Stimulated activated naive CD8-positive, alpha-beta T cell treated with anti-CD3 and anti-CD28 coated beads, Interleukin-15, Interleukin-2, amounts not matched to agents 100 ng/mL and 50 ng/mL, for 24 hours (primary cell): Measurements from ENCODE around the gene CEP63.
"Not testable (repeated sequence)": the region's sequence is repeated elsewhere in the genome, so short reads cannot be mapped to it uniquely, and the experiment has no call there.

ENCODE experiments used
- H3K27ac Mint-ChIP-seq: one replicate; pipeline ENCODE4 v1.8.0; 2021; ENCODE audit warnings: mild to moderate bottlenecking, mixed read lengths
- H3K27me3 Mint-ChIP-seq: one replicate; pipeline ENCODE4 v1.8.0; 2021; ENCODE audit warnings: mixed read lengths
- H3K36me3 Mint-ChIP-seq: one replicate; pipeline ENCODE4 v1.8.0; 2021; ENCODE audit warnings: low read depth, mixed read lengths
- H3K4me1 Mint-ChIP-seq: one replicate; pipeline ENCODE4 v1.8.0; 2021; ENCODE audit warnings: low read depth, mixed read lengths
- H3K4me3 Mint-ChIP-seq: one replicate; pipeline ENCODE4 v1.8.0; 2021; ENCODE audit warnings: mild to moderate bottlenecking, mixed read lengths
- H3K9me3 Mint-ChIP-seq: one replicate; pipeline ENCODE4 v1.8.0; 2021; ENCODE audit warnings: mixed read lengths

CEP63 gene

DNA sequence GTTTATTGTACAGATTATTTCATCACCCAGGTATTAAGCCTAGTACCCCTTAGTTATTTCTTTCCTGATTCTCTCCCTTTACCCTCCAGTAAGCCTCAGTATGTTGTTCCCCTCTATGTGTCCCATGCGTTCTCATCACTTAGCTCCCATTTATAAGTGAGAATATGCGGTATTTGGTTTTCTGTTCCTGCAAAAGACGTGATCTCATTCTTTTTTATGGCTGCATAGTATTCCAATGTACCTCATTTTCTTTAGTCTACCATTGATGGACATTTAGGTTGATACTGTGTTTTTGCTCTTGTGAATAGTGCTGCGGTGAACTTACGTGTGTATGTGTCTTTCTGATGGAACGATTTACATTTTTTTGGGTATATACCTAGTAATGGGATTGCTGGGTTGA lies 36.7 kb downstream of the CEP63 start:
- H3K27me3 Mint-ChIP-seq: no peaks in the 10 kb centered on the region
- peaks cover 76% of the 10 kb centered on the region for H3K36me3 Mint-ChIP-seq
- no peak overlapping the region for H3K27ac Mint-ChIP-seq
- peaks cover 4% of the 10 kb centered on the region for H3K4me1 Mint-ChIP-seq
- no peak overlapping the region for H3K4me3 Mint-ChIP-seq
- H3K9me3 Mint-ChIP-seq: peaks cover 49% of the 10 kb centered on the region

DNA sequence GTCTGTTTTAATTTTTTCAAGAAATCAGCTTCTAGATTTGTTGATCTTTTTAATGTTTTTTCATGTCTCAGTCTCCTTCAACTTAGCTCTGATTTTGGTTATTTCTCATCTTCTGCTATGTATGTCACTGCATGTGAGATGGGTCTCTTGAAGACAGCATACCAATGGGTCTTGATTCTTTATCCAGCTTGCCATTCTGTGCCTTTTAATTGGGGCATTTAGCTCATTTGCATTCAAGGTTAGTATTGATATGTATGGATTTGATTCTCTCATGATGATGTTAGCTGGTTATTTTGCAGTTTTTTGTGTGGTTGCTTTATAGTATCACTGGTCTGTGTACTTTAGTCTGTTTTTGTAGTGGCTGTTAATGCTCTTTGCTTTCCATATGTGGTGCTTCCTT lies 39.4 kb downstream of the CEP63 start:
- Mint-ChIP-seq H3K36me3 (peaks cover 60% of the 10 kb centered on the region), H3K27ac (no peak overlapping the region), H3K27me3 (no peaks in the 10 kb centered on the region), H3K9me3 (peaks cover 45% of the 10 kb centered on the region), H3K4me3 (no peak overlapping the region), H3K4me1 (no peaks in the 10 kb centered on the region)

DNA sequence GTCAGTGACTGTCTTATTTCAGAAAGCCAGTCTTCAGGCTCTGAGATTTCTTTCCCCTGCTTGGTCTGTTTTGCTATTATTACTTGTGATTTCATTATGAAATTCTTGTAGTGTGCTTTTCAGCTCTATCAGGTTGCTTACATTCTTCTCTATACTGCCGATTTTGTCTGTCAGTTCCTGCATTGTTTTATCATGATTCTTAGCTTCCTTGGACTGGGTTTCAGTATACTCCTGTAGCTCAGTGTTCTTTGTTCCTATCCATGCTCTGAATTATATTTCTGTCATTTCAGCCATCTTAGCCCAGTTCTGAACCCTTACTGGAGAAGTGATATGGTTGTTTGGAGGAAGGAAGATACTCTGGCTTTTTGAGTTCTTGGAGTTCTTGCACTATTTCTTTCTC lies 40.5 kb downstream of the CEP63 start:
- Mint-ChIP-seq H3K4me3 (no peak overlapping the region), H3K36me3 (peaks cover 56% of the 10 kb centered on the region), H3K27me3 (no peaks in the 10 kb centered on the region), H3K4me1 (no peaks in the 10 kb centered on the region), H3K27ac (no peak overlapping the region), H3K9me3 (peaks cover 45% of the 10 kb centered on the region)

DNA sequence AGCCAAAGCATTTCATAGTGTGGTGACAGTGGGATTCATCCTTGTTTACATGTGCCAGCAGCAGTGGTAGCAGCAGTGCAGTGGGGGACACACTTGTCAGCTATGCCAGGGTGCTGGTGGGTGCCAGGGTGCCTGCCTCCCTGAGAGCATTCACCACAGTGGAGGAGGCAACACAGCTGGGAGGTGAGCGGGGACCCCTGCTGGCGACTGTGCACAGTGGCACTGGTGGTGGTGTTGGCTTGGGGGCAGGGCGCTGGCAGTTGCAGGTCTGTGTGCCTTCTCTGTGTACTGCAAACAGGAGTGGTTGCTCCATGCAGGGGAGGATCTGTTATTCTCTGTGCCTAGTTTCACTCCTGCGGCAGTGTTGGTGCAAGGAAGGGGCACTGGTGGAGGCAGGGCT lies 41.2 kb downstream of the CEP63 start:
- Mint-ChIP-seq H3K9me3 (peaks cover 40% of the 10 kb centered on the region), H3K27me3 (no peaks in the 10 kb centered on the region), H3K27ac (no peak overlapping the region), H3K36me3 (peaks cover 50% of the 10 kb centered on the region), H3K4me3 (no peak overlapping the region), H3K4me1 (no peaks in the 10 kb centered on the region)

DNA sequence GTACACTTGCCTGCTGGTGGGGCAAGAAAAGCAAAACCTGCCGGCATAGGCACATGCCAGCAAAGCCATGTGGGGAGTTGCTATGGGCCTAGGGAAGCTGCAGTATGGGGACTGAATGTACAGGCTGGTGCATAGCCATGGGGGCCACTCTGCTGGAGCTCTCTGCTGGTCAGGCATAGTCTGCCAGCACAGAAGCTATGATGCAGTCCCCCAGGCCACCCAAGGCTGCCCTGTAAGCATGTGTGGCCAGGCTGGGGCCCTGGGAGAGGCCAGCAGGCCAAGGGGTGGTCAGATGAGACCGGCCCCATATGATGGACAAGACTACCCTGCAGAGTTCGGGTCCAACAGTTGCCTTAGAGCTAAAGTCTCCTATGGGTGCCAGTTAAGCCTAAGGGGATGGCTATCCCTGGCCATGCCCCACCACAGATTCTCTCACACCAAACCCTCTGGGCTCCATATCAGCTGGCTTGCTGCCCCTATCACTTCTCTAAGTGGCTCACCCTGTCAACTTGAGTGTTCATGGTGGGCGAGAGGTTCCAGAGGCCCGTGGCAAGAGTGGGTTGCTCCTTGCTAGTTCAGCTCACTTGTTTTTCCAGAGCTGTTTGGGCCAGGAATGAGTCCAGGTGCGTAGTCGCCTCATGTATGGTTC lies 41.8 kb downstream of the CEP63 start:
- peaks cover 35% of the 10 kb centered on the region for H3K9me3 Mint-ChIP-seq
- H3K4me1 Mint-ChIP-seq: no peaks in the 10 kb centered on the region
- no peak overlapping the region for H3K4me3 Mint-ChIP-seq
- no peak overlapping the region for H3K27ac Mint-ChIP-seq
- H3K36me3 Mint-ChIP-seq: peaks cover 47% of the 10 kb centered on the region
- H3K27me3 Mint-ChIP-seq: no peaks in the 10 kb centered on the region

DNA sequence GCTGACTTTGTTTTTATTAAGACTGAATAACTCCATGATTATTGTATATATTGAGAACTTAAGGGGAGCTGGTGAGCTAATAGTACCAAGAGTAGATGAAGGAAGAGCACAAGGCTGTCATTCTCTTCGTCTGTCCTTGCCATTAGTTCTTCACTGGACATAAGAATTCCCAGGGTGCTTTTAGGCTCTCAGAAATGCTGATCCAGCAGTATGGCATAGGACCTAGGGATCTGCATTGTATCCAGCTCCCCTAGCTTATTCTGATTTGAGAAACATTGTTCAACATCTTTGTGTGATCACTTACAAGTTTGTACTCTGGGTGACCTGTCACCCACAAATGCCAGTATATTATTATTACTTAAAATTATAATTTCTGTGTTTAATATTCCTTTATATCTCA lies 47.6 kb downstream of the CEP63 start:
- peaks cover 32% of the 10 kb centered on the region for H3K36me3 Mint-ChIP-seq
- H3K4me3 Mint-ChIP-seq: no peak overlapping the region
- no peak overlapping the region for H3K27ac Mint-ChIP-seq
- no peaks in the 10 kb centered on the region for H3K27me3 Mint-ChIP-seq
- H3K4me1 Mint-ChIP-seq: no peaks in the 10 kb centered on the region
- no peaks in the 10 kb centered on the region for H3K9me3 Mint-ChIP-seq

DNA sequence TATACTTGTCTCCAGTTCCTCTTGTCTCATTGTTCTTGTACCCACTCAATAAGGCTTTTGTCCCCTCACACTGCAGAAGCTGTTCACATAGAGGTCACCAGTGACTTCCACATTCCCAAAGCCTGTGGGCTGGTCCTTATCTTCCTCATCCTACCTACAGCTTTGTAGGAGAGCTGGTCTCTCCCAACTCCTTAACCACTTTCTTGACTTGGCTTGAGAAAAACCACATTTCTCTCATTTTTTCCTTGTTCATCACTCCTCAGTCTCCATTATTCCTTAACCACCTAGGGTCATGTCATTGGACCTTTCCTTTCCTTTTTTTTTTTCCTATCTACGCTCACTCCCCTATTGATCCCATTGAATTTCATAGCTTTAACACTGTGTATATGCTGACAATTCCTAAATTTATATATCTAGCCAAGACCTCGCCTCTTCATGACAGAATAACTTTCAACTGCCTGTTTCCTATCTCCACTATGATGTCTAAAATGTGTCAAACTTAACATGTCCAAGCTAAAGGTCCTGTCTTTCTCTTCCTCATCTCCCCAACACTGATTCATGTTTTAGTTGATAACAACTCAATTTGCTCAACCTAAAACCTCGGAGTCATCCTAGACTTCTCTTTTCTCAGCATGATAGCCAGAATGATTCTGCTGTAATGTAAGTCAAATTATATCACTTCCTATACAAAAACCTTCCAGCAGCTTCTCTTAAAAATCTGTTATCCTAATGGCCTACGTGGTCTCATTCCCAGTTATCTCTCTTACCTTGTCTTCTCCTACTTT lies 49.5 kb downstream of the CEP63 start:
- Mint-ChIP-seq H3K36me3 (peaks cover 39% of the 10 kb centered on the region), H3K4me3 (no peak overlapping the region), H3K27me3 (no peaks in the 10 kb centered on the region), H3K4me1 (no peaks in the 10 kb centered on the region), H3K27ac (no peak overlapping the region), H3K9me3 (no peaks in the 10 kb centered on the region)

DNA sequence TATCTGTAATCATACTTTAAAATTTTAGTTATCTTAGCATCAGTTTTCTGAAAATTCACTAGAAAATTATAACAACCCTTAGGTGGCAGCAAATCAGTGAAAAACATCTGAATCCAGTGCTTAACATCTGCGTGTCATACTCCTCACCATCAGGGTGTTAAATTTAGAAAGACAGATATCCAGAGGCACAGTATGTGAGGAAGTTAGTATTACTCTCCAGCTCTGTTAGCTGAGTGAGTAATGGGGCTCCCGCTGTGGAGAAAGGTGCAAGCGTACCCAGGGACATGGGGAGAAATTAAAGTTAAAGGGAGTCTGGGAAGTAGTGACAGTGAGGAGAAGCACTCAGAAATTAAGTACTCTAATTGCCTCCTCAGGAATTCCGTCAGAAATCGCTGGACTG lies 50.9 kb downstream of the CEP63 start:
- Mint-ChIP-seq H3K4me3 (no peak overlapping the region), H3K27me3 (no peaks in the 10 kb centered on the region), H3K9me3 (no peaks in the 10 kb centered on the region), H3K36me3 (peaks cover 39% of the 10 kb centered on the region), H3K27ac (no peak overlapping the region), H3K4me1 (no peaks in the 10 kb centered on the region)

DNA sequence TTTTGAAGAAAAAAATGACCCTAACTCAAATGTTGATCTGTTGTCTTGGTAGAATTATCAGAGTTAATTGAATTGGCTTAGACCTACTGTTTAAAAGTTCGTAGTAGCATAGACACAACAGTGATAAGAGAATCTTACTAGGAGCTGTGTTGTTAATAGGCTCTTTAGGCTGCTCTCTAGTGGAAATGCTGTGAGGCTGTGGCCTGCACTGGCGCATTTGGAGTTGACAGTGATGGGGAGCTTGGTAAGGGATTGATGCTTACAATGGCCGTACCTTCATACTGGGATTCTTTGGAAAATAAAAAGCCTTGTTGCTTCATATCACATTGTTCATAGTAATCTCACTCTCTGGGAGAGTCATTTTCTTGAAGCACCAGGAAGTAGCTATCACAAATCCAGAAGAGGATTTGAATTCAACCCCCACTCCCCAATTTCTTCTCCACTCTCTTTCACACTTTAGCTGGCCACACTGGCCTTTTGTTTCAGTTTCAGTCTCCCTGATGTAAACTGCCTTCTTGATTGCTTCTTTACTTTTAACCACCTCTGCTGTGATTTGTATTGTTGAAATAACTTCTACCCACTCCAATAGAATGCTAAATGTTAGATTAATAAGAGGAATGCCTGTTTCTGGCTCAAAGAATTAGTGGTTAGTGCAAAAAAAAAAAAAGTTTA lies 56.6 kb downstream of the CEP63 start:
- peaks cover 38% of the 10 kb centered on the region for H3K36me3 Mint-ChIP-seq
- no peaks in the 10 kb centered on the region for H3K27me3 Mint-ChIP-seq
- H3K27ac Mint-ChIP-seq: no peak overlapping the region
- no peaks in the 10 kb centered on the region for H3K4me1 Mint-ChIP-seq
- H3K4me3 Mint-ChIP-seq: no peak overlapping the region
- H3K9me3 Mint-ChIP-seq: no peaks in the 10 kb centered on the region

DNA sequence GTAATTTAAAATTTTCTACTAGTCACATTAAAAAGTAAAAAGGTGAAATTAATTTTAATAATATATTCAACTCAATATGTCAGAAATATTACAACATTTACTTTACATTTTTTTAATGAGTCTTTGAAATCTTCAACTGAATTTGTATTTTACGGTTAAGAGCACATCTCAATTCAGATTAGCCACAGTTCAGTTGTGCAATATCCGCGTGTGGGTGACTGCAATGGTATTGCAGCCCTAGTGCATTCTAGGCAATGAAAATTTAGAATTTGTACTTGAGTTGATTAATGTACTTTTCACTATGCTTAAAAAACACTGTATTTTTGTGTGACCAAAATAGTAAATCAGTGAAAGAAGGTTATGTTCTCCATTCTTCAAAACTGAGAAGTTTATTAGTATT lies 57.3 kb downstream of the CEP63 start:
- Mint-ChIP-seq H3K4me1 (no peaks in the 10 kb centered on the region), H3K4me3 (no peak overlapping the region), H3K36me3 (peaks cover 36% of the 10 kb centered on the region), H3K27ac (no peak overlapping the region), H3K9me3 (no peaks in the 10 kb centered on the region), H3K27me3 (no peaks in the 10 kb centered on the region)

DNA sequence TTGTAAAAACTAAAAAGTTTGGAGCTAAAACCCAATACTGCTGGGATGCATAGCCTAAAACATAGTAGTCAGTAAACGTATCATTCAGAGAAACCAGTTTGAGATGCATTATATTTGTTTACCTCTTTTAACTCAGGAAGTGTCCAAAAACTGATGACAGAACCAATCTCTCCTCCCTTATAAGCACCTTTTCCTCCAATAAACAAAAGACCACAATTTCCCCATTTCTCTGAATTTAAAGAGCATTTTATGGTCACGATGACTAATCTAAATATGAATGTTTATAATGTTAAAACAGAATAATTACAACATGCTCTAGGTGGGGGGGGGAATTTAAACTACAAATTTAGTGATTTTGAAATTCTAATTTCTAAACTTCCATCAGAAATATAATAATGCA lies 58.5 kb downstream of the CEP63 start:
- Mint-ChIP-seq H3K27me3 (no peaks in the 10 kb centered on the region), H3K9me3 (no peaks in the 10 kb centered on the region), H3K27ac (no peak overlapping the region), H3K4me3 (no peak overlapping the region), H3K36me3 (peaks cover 41% of the 10 kb centered on the region), H3K4me1 (no peaks in the 10 kb centered on the region)

DNA sequence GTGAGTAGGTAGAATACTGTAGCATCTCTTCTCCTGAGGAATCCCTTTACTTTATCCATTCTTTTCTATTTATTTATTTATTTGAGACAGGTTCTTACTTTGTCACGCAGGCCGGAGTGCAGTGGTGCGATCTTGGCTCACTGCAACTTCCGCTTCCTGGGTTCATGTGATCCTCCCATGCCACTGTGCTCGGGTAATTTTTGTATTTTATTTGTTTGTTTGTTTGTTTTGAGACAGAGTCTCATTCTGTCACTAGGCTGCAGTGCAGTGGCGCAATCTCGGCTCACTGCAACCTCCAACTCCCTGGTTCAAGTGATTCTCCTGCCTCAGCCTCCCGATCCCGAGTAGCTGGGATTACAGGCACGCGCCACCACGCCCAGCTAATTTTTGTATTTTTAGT lies 58.9 kb downstream of the CEP63 start:
- H3K27ac Mint-ChIP-seq, H3K4me1 Mint-ChIP-seq, H3K9me3 Mint-ChIP-seq, H3K27me3 Mint-ChIP-seq, H3K4me3 Mint-ChIP-seq: not testable (repeated sequence)
- H3K36me3 Mint-ChIP-seq: peaks cover 41% of the 10 kb centered on the region

DNA sequence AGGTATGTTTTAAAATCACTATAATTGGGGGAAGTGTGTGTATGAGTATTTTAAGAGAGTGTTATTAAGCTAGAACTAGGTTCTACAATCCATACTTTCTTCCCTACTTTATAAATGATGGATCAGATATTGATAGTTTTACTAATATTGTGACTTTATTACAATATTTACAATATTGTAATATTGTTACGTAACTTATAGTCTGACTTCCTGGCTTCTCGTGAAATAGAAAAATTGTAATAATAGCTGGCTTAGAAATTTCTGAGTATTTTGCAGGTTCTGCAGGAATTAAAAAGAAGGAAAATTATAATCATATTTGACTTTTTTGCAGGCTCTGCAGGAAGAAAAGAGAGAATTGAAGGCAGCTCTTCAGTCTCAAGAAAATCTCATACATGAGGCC lies 60.0 kb downstream of the CEP63 start:
- H3K27ac Mint-ChIP-seq: no peak overlapping the region
- no peaks in the 10 kb centered on the region for H3K27me3 Mint-ChIP-seq
- no peak overlapping the region for H3K4me3 Mint-ChIP-seq
- no peaks in the 10 kb centered on the region for H3K4me1 Mint-ChIP-seq
- peaks cover 49% of the 10 kb centered on the region for H3K36me3 Mint-ChIP-seq
- H3K9me3 Mint-ChIP-seq: no peaks in the 10 kb centered on the region

DNA sequence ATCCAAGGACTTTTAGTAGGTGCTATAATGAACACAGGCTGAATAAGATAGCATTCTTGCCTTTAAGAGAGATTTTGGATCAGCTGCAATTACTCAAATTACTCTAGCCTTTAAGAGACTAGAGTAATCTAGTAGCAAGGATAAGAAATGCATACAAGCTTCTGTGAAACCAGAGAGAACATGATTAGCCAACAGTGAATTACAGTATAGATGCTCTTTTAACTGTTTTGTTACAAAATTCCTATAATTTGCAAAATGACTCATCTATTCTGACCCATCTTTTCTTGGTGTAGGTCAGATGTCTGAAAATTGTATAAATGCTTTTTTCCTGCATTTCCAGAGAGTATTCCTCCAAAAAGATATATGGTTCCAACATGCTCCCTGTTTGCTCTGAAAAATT lies 66.9 kb downstream of the CEP63 start:
- Mint-ChIP-seq H3K27me3 (no peaks in the 10 kb centered on the region), H3K4me3 (no peak overlapping the region), H3K27ac (no peak overlapping the region), H3K4me1 (no peaks in the 10 kb centered on the region), H3K36me3 (peaks cover 51% of the 10 kb centered on the region), H3K9me3 (no peaks in the 10 kb centered on the region)

DNA sequence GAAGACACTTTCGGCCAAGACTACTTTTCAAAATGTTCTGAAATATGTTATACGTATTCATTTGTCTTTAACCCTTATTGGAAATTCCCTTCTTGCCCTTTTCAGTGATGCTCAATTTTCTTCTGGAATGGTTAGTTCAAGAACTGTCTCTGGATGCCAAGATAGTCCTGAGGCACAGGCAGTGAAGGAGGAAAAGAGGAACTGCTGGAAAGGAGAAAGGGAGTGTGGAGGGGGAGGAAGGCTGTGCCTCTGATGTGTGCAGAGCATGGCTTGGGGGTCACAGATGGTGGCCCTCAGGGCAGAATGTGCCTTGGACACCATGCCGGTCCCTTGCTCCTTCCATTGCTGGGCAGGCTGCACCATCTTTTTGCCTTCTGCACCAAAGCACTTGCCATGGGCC lies 73.7 kb downstream of the CEP63 start:
- Mint-ChIP-seq H3K9me3 (no peaks in the 10 kb centered on the region), H3K27me3 (no peaks in the 10 kb centered on the region), H3K4me3 (no peak overlapping the region), H3K27ac (no peak overlapping the region), H3K4me1 (no peaks in the 10 kb centered on the region), H3K36me3 (peaks cover 45% of the 10 kb centered on the region)
